ENCODE measurements around the gene NOX5. TPM values are rescaled to one million over a fixed set of nuclear protein-coding genes. Genes with fewer than 3 reads are reported as not detected.

The NOX5 gene
- total RNA-seq, 1 experiment from 2014 or later, result 339 TPM

DNA sequence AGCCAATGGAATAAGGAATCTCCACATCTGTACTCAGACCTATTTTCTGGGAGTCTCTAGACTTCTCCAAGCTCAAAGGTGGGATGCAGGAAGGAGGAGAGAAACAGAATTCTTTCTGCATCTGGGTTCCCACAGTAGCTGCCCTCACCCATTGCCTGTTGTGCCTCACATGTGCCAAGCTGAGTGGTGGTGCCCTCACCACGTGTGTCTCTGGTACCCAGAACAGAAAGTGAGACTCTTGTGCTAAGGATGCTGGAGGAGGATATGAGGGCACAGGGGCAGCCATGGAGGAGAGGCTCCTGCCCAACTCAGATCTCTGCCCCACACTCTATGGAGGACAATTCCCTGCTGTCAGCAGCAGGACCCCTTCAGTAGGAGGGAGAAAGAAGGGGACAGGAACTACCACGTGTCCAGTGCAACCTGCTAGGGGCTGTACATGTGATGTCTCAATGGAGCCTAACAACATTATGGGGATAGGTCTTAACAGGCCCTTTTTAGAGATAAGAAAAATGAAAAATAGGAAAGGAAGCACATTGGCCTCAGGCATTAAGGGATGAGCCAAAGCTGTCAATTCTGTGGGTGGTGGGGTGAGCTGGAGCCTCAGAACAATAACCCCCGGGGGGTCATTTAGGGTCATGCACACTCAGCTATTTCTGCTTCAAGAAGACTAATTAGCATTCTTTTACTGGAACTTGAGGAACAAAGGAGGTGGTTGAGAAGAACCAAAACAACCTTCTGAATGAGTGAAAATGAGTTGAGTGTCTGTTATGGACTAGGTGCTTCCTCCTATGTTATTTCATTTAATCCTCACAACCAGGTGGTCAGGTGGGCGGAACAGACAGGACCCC lies 16.3 kb upstream of the NOX5 start:
- TF ChIP-seq, protein P1, sequence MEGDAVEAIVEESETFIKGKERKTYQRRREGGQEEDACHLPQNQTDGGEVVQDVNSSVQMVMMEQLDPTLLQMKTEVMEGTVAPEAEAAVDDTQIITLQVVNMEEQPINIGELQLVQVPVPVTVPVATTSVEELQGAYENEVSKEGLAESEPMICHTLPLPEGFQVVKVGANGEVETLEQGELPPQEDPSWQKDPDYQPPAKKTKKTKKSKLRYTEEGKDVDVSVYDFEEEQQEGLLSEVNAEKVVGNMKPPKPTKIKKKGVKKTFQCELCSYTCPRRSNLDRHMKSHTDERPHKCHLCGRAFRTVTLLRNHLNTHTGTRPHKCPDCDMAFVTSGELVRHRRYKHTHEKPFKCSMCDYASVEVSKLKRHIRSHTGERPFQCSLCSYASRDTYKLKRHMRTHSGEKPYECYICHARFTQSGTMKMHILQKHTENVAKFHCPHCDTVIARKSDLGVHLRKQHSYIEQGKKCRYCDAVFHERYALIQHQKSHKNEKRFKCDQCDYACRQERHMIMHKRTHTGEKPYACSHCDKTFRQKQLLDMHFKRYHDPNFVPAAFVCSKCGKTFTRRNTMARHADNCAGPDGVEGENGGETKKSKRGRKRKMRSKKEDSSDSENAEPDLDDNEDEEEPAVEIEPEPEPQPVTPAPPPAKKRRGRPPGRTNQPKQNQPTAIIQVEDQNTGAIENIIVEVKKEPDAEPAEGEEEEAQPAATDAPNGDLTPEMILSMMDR (conservative IDR thresholded peaks at IDR 0.05; ENCODE audit: low read depth, low read length), result no peak
- no peak for TF ChIP-seq EZH2phosphoT487 (IDR thresholded peaks at IDR 0.05; ENCODE audit: borderline replicate concordance, low read length)
- TF ChIP-seq EZH2 (IDR thresholded peaks at IDR 0.05; ENCODE audit: low read length, unreplicated experiment), result no peak
- Histone ChIP-seq H3K9me3 (ENCODE audit: low read length) (no peaks in the 10 kb centered on the region), H3K4me2 (ENCODE audit: low read length) (no peak overlapping the region), H3K4me3 (ENCODE audit: low read length) (no peak overlapping the region), H3K4me1 (ENCODE audit: insufficient read depth, low read length) (peaks cover 17% of the 10 kb centered on the region), H4K20me1 (ENCODE audit: low read length) (no peaks in the 10 kb centered on the region), H2AFZ (ENCODE audit: low read length) (no peak overlapping the region), H3K79me2 (ENCODE audit: low read length) (no peaks in the 10 kb centered on the region), H3K27me3 (ENCODE audit: low read length) (no peaks in the 10 kb centered on the region), H3K9ac (ENCODE audit: low read length) (no peak overlapping the region), H3K36me3 (ENCODE audit: low read depth, low read length) (no peaks in the 10 kb centered on the region), H3K27ac (ENCODE audit: low read length) (no peak overlapping the region), H3K9me2 (replicated peaks; ENCODE audit: low read length) (no peaks in the 10 kb centered on the region), H3F3A (ENCODE audit: low read length, unreplicated experiment) (no peaks in the 10 kb centered on the region)
- CTCF ChIA-PET, result no interaction called here
- DNase-seq (no peak), ATAC-seq (no peak)
- no TSS peak for BruUV-seq (replicated peaks)
- POLR2A ChIA-PET (ENCODE audit: unreplicated experiment), result no interaction called here
- intact Hi-C loops (cut with micrococcal nuclease), result no loop called here

DNA sequence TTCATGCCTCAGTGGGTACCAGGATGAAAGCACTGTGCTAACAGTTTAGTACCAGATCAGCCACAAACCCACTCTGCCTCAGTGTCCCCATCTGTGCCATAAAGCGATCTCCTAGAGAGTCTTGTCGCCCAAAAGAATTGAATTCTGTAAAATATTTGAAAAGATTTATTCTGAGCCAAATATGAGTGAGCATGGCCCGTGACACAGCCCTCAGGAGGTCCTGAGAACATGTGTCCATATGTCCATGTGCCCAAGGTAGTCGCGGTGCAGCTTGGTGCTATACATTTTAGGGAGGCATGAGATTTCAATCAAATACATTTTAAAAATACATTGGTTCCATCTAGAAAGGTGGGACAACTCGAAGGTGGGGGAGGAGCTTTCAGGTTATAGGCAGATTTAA lies 15.4 kb upstream of the NOX5 start:
- no peaks in the 10 kb centered on the region for H4K20me1 ChIP-seq (ENCODE audit: low read length)
- no peaks in the 10 kb centered on the region for H3F3A ChIP-seq (ENCODE audit: low read length, unreplicated experiment)
- no peaks in the 10 kb centered on the region for H3K9me3 ChIP-seq (ENCODE audit: low read length)
- no peaks in the 10 kb centered on the region for H3K27me3 ChIP-seq (ENCODE audit: low read length)
- POLR2A ChIA-PET (ENCODE audit: unreplicated experiment), result no interaction called here
- H3K4me1 ChIP-seq (ENCODE audit: insufficient read depth, low read length), result peaks cover 10% of the 10 kb centered on the region
- H3K27ac ChIP-seq (ENCODE audit: low read length), result no peak overlapping the region
- no peaks in the 10 kb centered on the region for H3K79me2 ChIP-seq (ENCODE audit: low read length)
- H3K36me3 ChIP-seq (ENCODE audit: low read depth, low read length), result no peaks in the 10 kb centered on the region
- ATAC-seq (no peak), DNase-seq (no peak)
- H3K9me2 ChIP-seq (replicated peaks; ENCODE audit: low read length), result no peaks in the 10 kb centered on the region
- H3K9ac ChIP-seq (ENCODE audit: low read length), result no peak overlapping the region
- H2AFZ ChIP-seq (ENCODE audit: low read length), result no peak overlapping the region
- no TSS peak for BruUV-seq (replicated peaks)
- CTCF ChIA-PET, result no interaction called here
- intact Hi-C loops (cut with micrococcal nuclease), result no loop called here
- H3K4me2 ChIP-seq (ENCODE audit: low read length), result no peak overlapping the region
- TF ChIP-seq EZH2phosphoT487 (IDR thresholded peaks at IDR 0.05; ENCODE audit: borderline replicate concordance, low read length) (no peak), EZH2 (IDR thresholded peaks at IDR 0.05; ENCODE audit: low read length, unreplicated experiment) (no peak)
- TF ChIP-seq, protein P1 (conservative IDR thresholded peaks at IDR 0.05; ENCODE audit: low read depth, low read length), result no peak
- H3K4me3 ChIP-seq (ENCODE audit: low read length), result no peak overlapping the region

DNA sequence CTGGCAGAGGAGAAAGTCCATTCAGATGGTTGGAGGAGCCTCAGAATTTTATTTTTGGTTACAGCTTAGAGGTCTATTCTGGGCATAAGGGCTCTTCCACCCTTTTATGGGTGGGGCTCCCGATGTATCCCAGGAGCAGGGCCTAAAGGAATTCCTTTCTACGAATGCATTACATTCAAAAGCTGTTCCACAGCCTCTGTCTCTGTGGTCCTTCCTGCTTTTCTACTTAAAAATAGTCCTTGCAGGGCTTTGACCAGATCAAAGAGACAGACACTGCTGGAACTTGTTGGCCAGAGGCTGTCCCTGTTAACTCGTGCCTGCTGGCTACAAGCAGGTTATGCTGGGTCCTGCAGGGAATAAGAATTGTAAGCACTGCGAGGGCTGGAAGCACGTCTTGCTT lies 14.4 kb upstream of the NOX5 start:
- Histone ChIP-seq H3K9me3 (ENCODE audit: low read length) (no peaks in the 10 kb centered on the region), H3K27me3 (ENCODE audit: low read length) (no peaks in the 10 kb centered on the region), H4K20me1 (ENCODE audit: low read length) (no peaks in the 10 kb centered on the region), H2AFZ (ENCODE audit: low read length) (no peak overlapping the region), H3K9ac (ENCODE audit: low read length) (no peak overlapping the region), H3F3A (ENCODE audit: low read length, unreplicated experiment) (no peaks in the 10 kb centered on the region), H3K36me3 (ENCODE audit: low read depth, low read length) (no peaks in the 10 kb centered on the region), H3K4me1 (ENCODE audit: insufficient read depth, low read length) (0 out of 2 replicates have a peak, but pooled peaks cover under 1% of the 10 kb centered on the region), H3K4me2 (ENCODE audit: low read length) (no peak overlapping the region), H3K4me3 (ENCODE audit: low read length) (no peak overlapping the region), H3K27ac (ENCODE audit: low read length) (no peak overlapping the region), H3K9me2 (replicated peaks; ENCODE audit: low read length) (no peaks in the 10 kb centered on the region), H3K79me2 (ENCODE audit: low read length) (no peaks in the 10 kb centered on the region)
- BruUV-seq (replicated peaks), result no TSS peak
- DNase-seq (no peak), ATAC-seq (no peak)
- TF ChIP-seq, protein P1 (conservative IDR thresholded peaks at IDR 0.05; ENCODE audit: low read depth, low read length), result no peak
- TF ChIP-seq EZH2phosphoT487 (IDR thresholded peaks at IDR 0.05; ENCODE audit: borderline replicate concordance, low read length), result no peak
- TF ChIP-seq EZH2 (IDR thresholded peaks at IDR 0.05; ENCODE audit: low read length, unreplicated experiment), result no peak
- ChIA-PET POLR2A (ENCODE audit: unreplicated experiment) (no interaction called here), CTCF (no interaction called here)
- intact Hi-C loops (cut with micrococcal nuclease), result no loop called here

Data from PC-3 (cell line).